TTC549 (cell line): ENCODE results near the gene APP.
"Not testable (repeated sequence)": the region's sequence is repeated elsewhere in the genome, so short reads cannot be mapped to it uniquely, and the experiment has no call there.

ENCODE experiments used
- FAIRE-seq: peaks from 2 replicates; lab custom pipeline; 2012; peaks lifted over from hg19 to GRCh38; lab: Jason Lieb, UNC

Gene APP

GRCh38 chr21:25936776-25937175 lies 233.8 kb downstream of the APP start:
- no peak for FAIRE-seq

- no peak for FAIRE-seq
Measured at GRCh38 chr21:25934771-25935224, 235.8 kb downstream of the APP start.

- FAIRE-seq, result no peak
Measured at GRCh38 chr21:25934130-25934529, 236.4 kb downstream of the APP start.

GRCh38 chr21:25931765-25932164 lies 238.8 kb downstream of the APP start:
- FAIRE-seq, result no peak

GRCh38 chr21:25929856-25930520 lies 240.6 kb downstream of the APP start:
- no peak for FAIRE-seq

GRCh38 chr21:25927195-25927880 lies 243.2 kb downstream of the APP start:
- FAIRE-seq, result no peak

- no peak for FAIRE-seq
Measured at GRCh38 chr21:25925936-25926335, 244.6 kb downstream of the APP start.

- no peak for FAIRE-seq
Measured at GRCh38 chr21:25925064-25925800, 245.3 kb downstream of the APP start.

GRCh38 chr21:25918152-25918551 lies 252.4 kb downstream of the APP start:
- not testable (repeated sequence) for FAIRE-seq

- no peak for FAIRE-seq
Measured at GRCh38 chr21:25916226-25916625, 254.3 kb downstream of the APP start.

- FAIRE-seq, result no peak
Measured at GRCh38 chr21:25913479-25913878, 257.1 kb downstream of the APP start.

GRCh38 chr21:25912402-25912746 lies 258.2 kb downstream of the APP start:
- no peak for FAIRE-seq

GRCh38 chr21:25911730-25912401 lies 258.7 kb downstream of the APP start:
- FAIRE-seq, result no peak

- no peak for FAIRE-seq
Measured at GRCh38 chr21:25910809-25911208, 259.8 kb downstream of the APP start.

GRCh38 chr21:25909341-25909740 lies 261.2 kb downstream of the APP start:
- no peak for FAIRE-seq

GRCh38 chr21:25908495-25908894 lies 262.1 kb downstream of the APP start:
- FAIRE-seq, result no peak

GRCh38 chr21:25907573-25908275 lies 262.8 kb downstream of the APP start:
- no peak for FAIRE-seq

- FAIRE-seq, result no peak
Measured at GRCh38 chr21:25906587-25906986, 264.0 kb downstream of the APP start.

GRCh38 chr21:25905126-25905525 lies 265.4 kb downstream of the APP start:
- FAIRE-seq, result no peak

GRCh38 chr21:25904044-25904695 lies 266.4 kb downstream of the APP start:
- no peak for FAIRE-seq

GRCh38 chr21:25903607-25904006 lies 267.0 kb downstream of the APP start:
- no peak for FAIRE-seq
